Activated CD4-positive, alpha-beta T cell treated with anti-CD3 and anti-CD28 coated beads for 36 hours (primary cell): ENCODE data around the gene SEMA4D. TPM values are rescaled to one million over a fixed set of nuclear protein-coding genes. Genes with fewer than 3 reads are reported as not detected.

ENCODE experiments used
- ATAC-seq: fragments of 200-7000 bp; cut with Tn5 transposase; one replicate; pipeline ENCODE4 v1.10.0; 2021; ENCODE audit warnings: mild to moderate bottlenecking, moderate library complexity
- CTCF ChIA-PET: fragments of 350-600 bp; sonication (Branson Sonifier 250); formaldehyde crosslinking; loops from one replicate; lab custom pipeline; 2021; ENCODE audit warnings: antibody characterized with exemption; lab: Charles Lee
- POLR2A ChIA-PET: fragments of 350-600 bp; sonication (Branson Sonifier 250); formaldehyde crosslinking; loops from one replicate; lab custom pipeline; 2021; ENCODE audit warnings: antibody characterized with exemption, inconsistent platforms; lab: Charles Lee
- DNase-seq: peaks from one replicate; pipeline ENCODE4 v3.0.0-alpha.2; 2020
- H3K27ac Mint-ChIP-seq: one replicate; pipeline ENCODE4 v1.8.0; 2021; ENCODE audit warnings: mixed read lengths
- H3K27me3 Mint-ChIP-seq: one replicate; pipeline ENCODE4 v1.8.0; 2021; ENCODE audit warnings: mixed read lengths
- H3K36me3 Mint-ChIP-seq: one replicate; pipeline ENCODE4 v1.8.0; 2021; ENCODE audit warnings: low read depth, mixed read lengths
- H3K4me1 Mint-ChIP-seq: one replicate; pipeline ENCODE4 v1.8.0; 2021; ENCODE audit warnings: mixed read lengths
- H3K4me3 Mint-ChIP-seq: one replicate; pipeline ENCODE4 v1.8.0; 2021; ENCODE audit warnings: mild to moderate bottlenecking, moderate library complexity, mixed read lengths
- H3K9me3 Mint-ChIP-seq: one replicate; pipeline ENCODE4 v1.8.0; 2021; ENCODE audit warnings: low read depth, mixed read lengths
- intact Hi-C, 2 experiments: fragments of 100-400 bp; cut with DNase I in 1 of 2; cut with micrococcal nuclease in 1 of 2; formaldehyde crosslinking; loops; one replicate each; pipeline versions ENCODE4 v1.14.2 to v1.15.1; 2022 to 2024; cut with DNase I, micrococcal nuclease
- total RNA-seq, 2 experiments: library from RNA; stranded (reverse); gene quantifications; one replicate each; pipeline ENCODE4 v1.2.3, GENCODE V29; 2021

SEMA4D gene
- total RNA-seq, 2 experiments from 2014 or later, result 215 to 226 TPM

GRCh38 chr9:89448821-89449220 is 49.1 kb downstream of the SEMA4D start:
- ChIA-PET CTCF (interaction anchor here (0.6 to 14.9 kb wide), 13 partner anchors 8 to 110 kb away, joined by 3 to 118 read pairs (median 3); no protein-coding TSS in a partner anchor), POLR2A (interaction anchor here (0.7 to 2.0 kb wide), 5 partner anchors 8 to 21 kb away, joined by 3 to 10 read pairs (median 4); no protein-coding TSS in a partner anchor)
- Mint-ChIP-seq H3K9me3 (no peaks in the 10 kb centered on the region), H3K36me3 (peaks cover 74% of the 10 kb centered on the region), H3K4me3 (peak overlapping the region; percentile 33), H3K4me1 (peaks cover 96% of the 10 kb centered on the region), H3K27ac (peak overlapping the region; percentile 93), H3K27me3 (no peaks in the 10 kb centered on the region)
- DNase-seq, result no peak
- no peak for ATAC-seq
- intact Hi-C loops, result no loop called here

- ATAC-seq (peak; percentile 76), DNase-seq (peak; percentile 75)
- Mint-ChIP-seq H3K4me3 (peak overlapping the region; percentile 33), H3K36me3 (peaks cover 71% of the 10 kb centered on the region), H3K4me1 (peaks cover 97% of the 10 kb centered on the region), H3K27ac (peak overlapping the region; percentile 93), H3K9me3 (no peaks in the 10 kb centered on the region), H3K27me3 (no peaks in the 10 kb centered on the region)
- intact Hi-C loops, result no loop called here
- POLR2A ChIA-PET, result interaction anchor here (0.7 to 2.0 kb wide), 4 partner anchors 9 to 21 kb away, joined by 3 to 10 read pairs (median 6); no protein-coding TSS in a partner anchor
- CTCF ChIA-PET, result interaction anchor here (0.6 to 14.9 kb wide), 12 partner anchors 8 to 111 kb away, joined by 3 to 118 read pairs (median 3); no protein-coding TSS in a partner anchor
Measured at GRCh38 chr9:89448381-89448780, 49.5 kb downstream of the SEMA4D start.

DNA sequence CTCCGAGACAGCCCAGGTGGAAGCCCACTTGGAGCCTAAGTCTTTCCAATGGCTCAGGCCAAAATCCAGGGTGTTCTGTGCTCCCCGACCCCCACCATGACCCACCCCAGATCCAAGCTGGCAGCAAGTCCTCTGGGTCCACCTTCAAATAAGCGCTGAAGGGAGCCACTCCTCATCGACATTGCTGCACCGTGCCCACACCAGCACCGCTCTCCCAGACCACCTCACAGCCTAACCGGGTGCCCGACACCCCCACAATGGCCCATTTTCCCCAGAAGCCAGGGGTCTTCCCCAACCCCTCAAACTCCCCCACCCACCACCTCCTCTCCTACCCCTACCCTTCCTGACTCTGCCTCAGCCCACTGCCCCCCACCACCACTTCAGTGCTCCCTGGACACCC is 50.5 kb downstream of the SEMA4D start:
- ATAC-seq (no peak), DNase-seq (no peak)
- CTCF ChIA-PET, result interaction anchor here (1.5 to 14.9 kb wide), 2 partner anchors 18 to 24 kb away, joined by 5 to 118 read pairs; no protein-coding TSS in a partner anchor
- peak overlapping the region; percentile 94 for H3K27ac Mint-ChIP-seq
- peaks cover 96% of the 10 kb centered on the region for H3K4me1 Mint-ChIP-seq
- no peak overlapping the region for H3K4me3 Mint-ChIP-seq
- H3K9me3 Mint-ChIP-seq, result no peaks in the 10 kb centered on the region
- intact Hi-C loops, result no loop called here
- no peaks in the 10 kb centered on the region for H3K27me3 Mint-ChIP-seq
- POLR2A ChIA-PET, result no interaction called here
- peaks cover 65% of the 10 kb centered on the region for H3K36me3 Mint-ChIP-seq

- Mint-ChIP-seq H3K27ac (peak overlapping the region; percentile 94), H3K4me3 (no peak overlapping the region), H3K36me3 (peaks cover 68% of the 10 kb centered on the region), H3K9me3 (no peaks in the 10 kb centered on the region), H3K27me3 (no peaks in the 10 kb centered on the region), H3K4me1 (peaks cover 97% of the 10 kb centered on the region)
- DNase-seq, result no peak
- ChIA-PET POLR2A (no interaction called here), CTCF (interaction anchor here (14.9 kb wide), 1 partner anchor 17 kb away, joined by 118 read pairs; no protein-coding TSS in a partner anchor)
- ATAC-seq, result no peak
- intact Hi-C loops, result no loop called here
Measured at GRCh38 chr9:89446961-89447310, 51.0 kb downstream of the SEMA4D start.

DNA sequence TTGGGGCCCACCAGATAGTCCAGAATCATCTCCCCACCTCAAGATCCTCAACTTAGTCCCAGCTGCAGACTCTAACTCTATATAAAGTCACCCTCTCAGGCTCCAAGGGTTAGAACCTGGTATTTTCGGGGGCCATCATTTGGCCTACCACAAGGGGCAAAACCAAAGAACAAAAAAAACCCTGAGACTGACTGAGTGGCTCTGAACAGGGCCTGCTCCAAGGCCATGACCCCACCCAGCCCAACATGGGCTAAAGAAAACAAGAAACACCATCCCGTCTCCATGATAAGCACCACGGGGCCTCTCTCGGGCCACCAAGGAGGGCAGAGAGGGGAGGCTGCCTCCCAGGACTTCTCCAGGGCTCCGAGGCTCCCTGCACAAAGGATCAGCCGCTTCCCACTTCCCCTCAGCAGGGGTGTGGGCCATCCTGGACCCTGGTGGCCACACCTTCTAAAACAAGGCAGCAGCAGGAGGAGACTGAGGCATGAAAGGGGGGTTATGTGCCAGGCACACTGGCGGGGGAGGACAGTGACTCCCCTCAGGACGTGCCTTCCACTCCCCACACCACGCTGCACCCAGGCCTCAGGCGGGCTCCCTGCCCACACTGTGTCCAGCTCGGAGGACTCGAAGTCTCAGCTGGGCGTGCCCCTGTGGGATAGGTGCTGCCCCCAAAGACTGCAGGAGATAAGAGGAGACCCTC is 51.5 kb downstream of the SEMA4D start:
- ChIA-PET POLR2A (interaction anchor here (0.6 kb wide), 1 partner anchor 103 kb away, joined by 3 read pairs; no protein-coding TSS in a partner anchor), CTCF (interaction anchor here (1.5 to 14.9 kb wide), 2 partner anchors 17 to 38 kb away, joined by 4 to 118 read pairs; no protein-coding TSS in a partner anchor)
- intact Hi-C loops, result no loop called here
- peaks cover 97% of the 10 kb centered on the region for H3K4me1 Mint-ChIP-seq
- no peak overlapping the region for H3K4me3 Mint-ChIP-seq
- ATAC-seq (no peak), DNase-seq (no peak)
- peaks cover 69% of the 10 kb centered on the region for H3K36me3 Mint-ChIP-seq
- no peaks in the 10 kb centered on the region for H3K27me3 Mint-ChIP-seq
- H3K9me3 Mint-ChIP-seq, result no peaks in the 10 kb centered on the region
- peak overlapping the region; percentile 94 for H3K27ac Mint-ChIP-seq

GRCh38 chr9:89445801-89446251 is 52.1 kb downstream of the SEMA4D start:
- ChIA-PET CTCF (interaction anchor here (1.2 to 14.9 kb wide), 5 partner anchors 11 to 103 kb away, joined by 3 to 118 read pairs (median 4); no protein-coding TSS in a partner anchor), POLR2A (interaction anchor here (0.6 kb wide), 1 partner anchor 103 kb away, joined by 3 read pairs; no protein-coding TSS in a partner anchor)
- no peaks in the 10 kb centered on the region for H3K9me3 Mint-ChIP-seq
- no peak for DNase-seq
- H3K4me1 Mint-ChIP-seq, result peaks cover 97% of the 10 kb centered on the region
- no peaks in the 10 kb centered on the region for H3K27me3 Mint-ChIP-seq
- H3K27ac Mint-ChIP-seq, result peak overlapping the region; percentile 94
- ATAC-seq, result no peak
- H3K36me3 Mint-ChIP-seq, result peaks cover 69% of the 10 kb centered on the region
- no peak overlapping the region for H3K4me3 Mint-ChIP-seq
- intact Hi-C loops, result loop anchor here in 1 of 2 experiments (2.0 kb wide), 1 partner anchor 27 kb away; no protein-coding TSS in a partner anchor

GRCh38 chr9:89444925-89445765 is 52.8 kb downstream of the SEMA4D start:
- POLR2A ChIA-PET, result interaction anchor here (0.6 to 1.3 kb wide), 5 partner anchors 14 to 91 kb away, joined by 3 to 5 read pairs (median 3); no protein-coding TSS in a partner anchor
- peaks cover 72% of the 10 kb centered on the region for H3K36me3 Mint-ChIP-seq

DNA sequence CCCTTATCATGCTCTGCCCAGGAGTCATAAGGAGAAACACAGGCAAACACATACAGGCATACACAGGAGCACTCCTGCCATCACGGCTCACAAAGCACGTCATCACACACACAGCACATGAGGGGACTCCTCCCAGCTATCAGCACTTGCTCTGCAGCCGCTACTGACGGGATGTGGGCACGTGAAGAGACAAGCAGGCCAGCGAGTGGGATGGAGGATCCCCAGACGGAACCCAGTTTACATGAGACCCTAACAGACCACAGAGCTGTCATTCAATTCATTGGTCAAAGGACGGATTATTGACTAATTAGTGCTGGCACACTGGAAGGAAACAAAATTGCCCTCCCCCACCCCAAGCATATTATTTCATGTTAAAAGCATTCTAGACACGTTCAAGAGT is 53.6 kb downstream of the SEMA4D start:
- Mint-ChIP-seq H3K4me1 (peaks cover 97% of the 10 kb centered on the region), H3K4me3 (peak overlapping the region; percentile 17), H3K27ac (peak overlapping the region; percentile 94), H3K36me3 (peaks cover 70% of the 10 kb centered on the region), H3K9me3 (no peaks in the 10 kb centered on the region), H3K27me3 (no peaks in the 10 kb centered on the region)
- CTCF ChIA-PET, result interaction anchor here (0.6 to 14.9 kb wide), 7 partner anchors 12 to 105 kb away, joined by 3 to 118 read pairs (median 3); no protein-coding TSS in a partner anchor
- ATAC-seq (peak; percentile 67), DNase-seq (peak; percentile 79)
- POLR2A ChIA-PET, result interaction anchor here (0.6 to 1.3 kb wide), 4 partner anchors 13 to 38 kb away, joined by 3 to 5 read pairs (median 3); no protein-coding TSS in a partner anchor
- intact Hi-C loops, result loop anchor here in 1 of 2 experiments (2.0 kb wide), 1 partner anchor 25 kb away; no protein-coding TSS in a partner anchor

More at GRCh38 chr9:89444925-89445765, 52.8 kb downstream of the SEMA4D start:
- CTCF ChIA-PET, result interaction anchor here (0.8 to 14.9 kb wide), 7 partner anchors 11 to 104 kb away, joined by 3 to 118 read pairs (median 4); no protein-coding TSS in a partner anchor
- no peaks in the 10 kb centered on the region for H3K9me3 Mint-ChIP-seq
- H3K4me3 Mint-ChIP-seq, result no peak overlapping the region
- peaks cover 97% of the 10 kb centered on the region for H3K4me1 Mint-ChIP-seq
- intact Hi-C loops, result loop anchor here in 1 of 2 experiments (2.0 kb wide), 1 partner anchor 26 kb away; no protein-coding TSS in a partner anchor
- peak overlapping the region; percentile 94 for H3K27ac Mint-ChIP-seq
- DNase-seq, result no peak
- ATAC-seq, result no peak
- H3K27me3 Mint-ChIP-seq, result no peaks in the 10 kb centered on the region

DNA sequence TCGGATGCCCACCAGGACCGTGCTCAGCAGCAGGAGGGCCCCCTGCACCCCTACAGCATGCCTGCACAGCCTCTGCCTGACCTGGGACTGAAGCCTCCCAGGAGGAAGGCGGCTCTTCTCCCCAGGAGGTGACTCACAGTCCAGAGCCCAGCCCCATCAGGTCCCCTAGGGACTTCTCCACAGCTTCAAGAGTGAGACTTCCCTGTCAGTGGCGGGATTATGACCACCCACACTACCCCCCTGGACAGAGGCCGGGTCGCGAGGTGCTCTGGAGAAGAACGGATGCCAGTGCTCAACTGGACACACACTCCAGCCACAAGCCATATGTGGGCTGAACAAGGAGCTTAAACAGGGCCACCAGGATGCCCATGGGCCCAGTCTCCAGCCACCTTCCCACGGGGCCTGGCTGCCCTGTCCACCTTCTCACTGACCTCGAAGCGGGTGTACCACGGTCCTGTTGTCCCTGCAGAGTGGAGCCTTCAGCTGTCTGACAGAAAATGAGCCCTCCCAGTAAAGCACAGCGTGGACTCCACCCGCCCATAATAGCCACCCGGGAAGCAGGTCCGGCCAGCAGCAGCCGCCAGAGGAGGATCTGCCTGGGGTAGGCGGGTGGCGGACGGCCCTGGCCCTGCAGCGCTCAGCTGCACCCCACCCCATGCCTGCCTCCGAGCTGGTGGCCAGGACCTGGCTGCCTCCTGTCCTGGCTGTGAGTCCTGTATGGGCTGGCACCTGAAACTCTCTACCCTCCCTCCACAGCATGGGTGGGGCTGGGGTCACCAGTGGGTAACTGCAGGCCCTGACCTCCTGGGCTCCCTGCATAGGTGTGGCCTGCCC is 54.7 kb downstream of the SEMA4D start:
- peak; percentile 7 for ATAC-seq
- peaks cover 60% of the 10 kb centered on the region for H3K36me3 Mint-ChIP-seq

GRCh38 chr9:89442501-89442978 is 55.4 kb downstream of the SEMA4D start:
- Mint-ChIP-seq H3K4me1 (peaks cover 94% of the 10 kb centered on the region), H3K27me3 (no peaks in the 10 kb centered on the region), H3K9me3 (no peaks in the 10 kb centered on the region), H3K4me3 (no peak overlapping the region), H3K36me3 (peaks cover 63% of the 10 kb centered on the region), H3K27ac (peak overlapping the region; percentile 73)
- CTCF ChIA-PET, result interaction anchor here (14.9 kb wide), 1 partner anchor 13 kb away, joined by 118 read pairs; no protein-coding TSS in a partner anchor
- intact Hi-C loops, result no loop called here
- DNase-seq, result peak; percentile 47
- POLR2A ChIA-PET, result no interaction called here
- ATAC-seq, result peak; percentile 12

More for the DNA sequence above, 54.7 kb downstream of the SEMA4D start:
- intact Hi-C loops, result no loop called here
- CTCF ChIA-PET, result interaction anchor here (0.7 to 14.9 kb wide), 3 partner anchors 14 to 106 kb away, joined by 3 to 118 read pairs (median 6); no protein-coding TSS in a partner anchor
- no peaks in the 10 kb centered on the region for H3K27me3 Mint-ChIP-seq
- POLR2A ChIA-PET, result no interaction called here
- DNase-seq, result no peak
- no peaks in the 10 kb centered on the region for H3K9me3 Mint-ChIP-seq
- peaks cover 93% of the 10 kb centered on the region for H3K4me1 Mint-ChIP-seq
- no peak overlapping the region for H3K4me3 Mint-ChIP-seq
- peak overlapping the region; percentile 94 for H3K27ac Mint-ChIP-seq
